Measurements from ENCODE around the gene SPRED3. TPM values are rescaled to one million over a fixed set of nuclear protein-coding genes. Genes with fewer than 3 reads are reported as not detected.

Gene SPRED3
- total and polyA plus RNA-seq, 2 of the 8 experiments (the other 6 are each of a cell fraction or from before 2014, with no cell fraction given): 8.1 to 10.3 TPM

DNA sequence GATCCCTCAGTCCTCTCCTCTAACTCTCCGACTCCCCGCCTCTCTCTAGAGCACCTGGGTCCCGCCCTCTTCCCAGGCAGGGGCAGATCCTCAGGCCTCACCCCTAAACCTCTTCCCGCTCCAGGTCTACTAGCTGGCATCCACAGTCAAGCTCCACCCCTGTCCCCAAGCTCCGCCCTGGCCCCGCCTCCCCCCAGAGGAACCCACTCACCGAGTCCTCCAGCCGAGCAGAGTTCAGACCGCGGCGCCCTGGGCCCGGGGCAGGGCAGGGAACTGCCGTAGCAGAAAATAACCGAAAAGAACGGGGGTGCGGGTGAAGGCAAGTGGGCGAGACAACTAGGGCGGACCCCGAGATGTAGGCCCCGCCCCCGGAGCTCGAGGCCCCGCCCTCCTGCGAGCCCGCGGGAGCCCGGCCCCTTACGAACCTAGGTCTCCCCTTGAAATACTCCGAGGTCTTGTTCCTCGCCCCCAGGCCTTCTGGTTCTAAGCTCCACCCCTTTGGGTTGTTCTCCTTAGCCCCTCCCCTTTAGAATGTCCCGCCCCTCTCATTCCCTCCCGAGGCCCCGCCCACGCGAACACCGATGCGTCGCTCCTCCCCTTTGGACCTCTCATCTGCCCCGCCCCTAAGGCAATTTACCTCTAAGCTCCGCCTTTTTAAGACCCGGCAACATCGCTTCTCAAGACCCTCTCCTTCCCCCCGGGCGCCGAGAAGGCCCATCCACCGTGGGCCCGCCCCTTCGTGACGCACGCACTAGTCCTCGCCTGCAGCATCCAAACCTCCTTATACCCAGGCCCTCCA lies 748 bp upstream of the SPRED3 start, which contains the start of gene GGN (continued):
- TF ChIP-seq SIN3A (conservative IDR thresholded peaks at IDR 0.05 in 1 of 2, IDR thresholded peaks at IDR 0.05 in 1 of 2; ENCODE audit: low read depth in 1 of 2, low read length in 2 of 2): peak in 1 of 2 experiments; percentile 70; a peak in 1 of 4 replicates
- TF ChIP-seq KDM4A (IDR thresholded peaks at IDR 0.05; ENCODE audit: low read depth, low read length, severe bottlenecking): no peak
- no peak for TF ChIP-seq GABPA (IDR thresholded peaks at IDR 0.05; ENCODE audit: borderline replicate concordance, insufficient read depth, low read length)
- TF ChIP-seq RNF2 (IDR thresholded peaks at IDR 0.05; ENCODE audit: borderline replicate concordance, low read depth, low read length, missing control alignments, poor library complexity, severe bottlenecking): no peak
- TF ChIP-seq, protein P1, sequence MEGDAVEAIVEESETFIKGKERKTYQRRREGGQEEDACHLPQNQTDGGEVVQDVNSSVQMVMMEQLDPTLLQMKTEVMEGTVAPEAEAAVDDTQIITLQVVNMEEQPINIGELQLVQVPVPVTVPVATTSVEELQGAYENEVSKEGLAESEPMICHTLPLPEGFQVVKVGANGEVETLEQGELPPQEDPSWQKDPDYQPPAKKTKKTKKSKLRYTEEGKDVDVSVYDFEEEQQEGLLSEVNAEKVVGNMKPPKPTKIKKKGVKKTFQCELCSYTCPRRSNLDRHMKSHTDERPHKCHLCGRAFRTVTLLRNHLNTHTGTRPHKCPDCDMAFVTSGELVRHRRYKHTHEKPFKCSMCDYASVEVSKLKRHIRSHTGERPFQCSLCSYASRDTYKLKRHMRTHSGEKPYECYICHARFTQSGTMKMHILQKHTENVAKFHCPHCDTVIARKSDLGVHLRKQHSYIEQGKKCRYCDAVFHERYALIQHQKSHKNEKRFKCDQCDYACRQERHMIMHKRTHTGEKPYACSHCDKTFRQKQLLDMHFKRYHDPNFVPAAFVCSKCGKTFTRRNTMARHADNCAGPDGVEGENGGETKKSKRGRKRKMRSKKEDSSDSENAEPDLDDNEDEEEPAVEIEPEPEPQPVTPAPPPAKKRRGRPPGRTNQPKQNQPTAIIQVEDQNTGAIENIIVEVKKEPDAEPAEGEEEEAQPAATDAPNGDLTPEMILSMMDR (IDR thresholded peaks at IDR 0.05; ENCODE audit: control extremely low read depth in 1 of 3, insufficient read depth in 1 of 3, low read depth in 1 of 3, low read length in 3 of 3): no peak
- no peak for TF ChIP-seq JUN (IDR thresholded peaks at IDR 0.05; ENCODE audit: low read depth, low read length)
- TF ChIP-seq SP1 (IDR thresholded peaks at IDR 0.05; ENCODE audit: low read depth, low read length): peak; percentile 63; the same call in 1 of the 2 replicates
- no peak for TF ChIP-seq POU5F1 (IDR thresholded peaks at IDR 0.05; ENCODE audit: low read depth, low read length)
- TF ChIP-seq HDAC2 (IDR thresholded peaks at IDR 0.05; ENCODE audit: borderline replicate concordance in 1 of 2, low read depth in 2 of 2, low read length in 2 of 2): no peak
- TF ChIP-seq RXRA (IDR thresholded peaks at IDR 0.05; ENCODE audit: insufficient read depth, low read depth, low read length): no peak
- TF ChIP-seq PHF8 (conservative IDR thresholded peaks at IDR 0.05; ENCODE audit: low read depth, low read length): 0 out of 2 replicates have a peak, but pooled peaks have one; percentile 20
- TF ChIP-seq SP4 (IDR thresholded peaks at IDR 0.05; ENCODE audit: low read length): peak; percentile 80
- no peak for TF ChIP-seq KDM1A (IDR thresholded peaks at IDR 0.05; ENCODE audit: borderline replicate concordance, low read length)
- TF ChIP-seq CREB1 (IDR thresholded peaks at IDR 0.05): peak; percentile 70
- TF ChIP-seq, protein P2, sequence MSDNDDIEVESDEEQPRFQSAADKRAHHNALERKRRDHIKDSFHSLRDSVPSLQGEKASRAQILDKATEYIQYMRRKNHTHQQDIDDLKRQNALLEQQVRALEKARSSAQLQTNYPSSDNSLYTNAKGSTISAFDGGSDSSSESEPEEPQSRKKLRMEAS (IDR thresholded peaks at IDR 0.05): 0 out of 2 replicates have a peak, but pooled peaks have one; percentile 30
- TF ChIP-seq SIX5 (IDR thresholded peaks at IDR 0.05; ENCODE audit: low read depth, low read length): no peak
- TF ChIP-seq TAF1 (IDR thresholded peaks at IDR 0.05; ENCODE audit: low read depth, low read length): peak; percentile 12; the same call in 1 of the 2 replicates
